ENCODE data around the gene MGST3. TPM values are rescaled to one million over a fixed set of nuclear protein-coding genes. Genes with fewer than 3 reads are reported as not detected.
"Not testable (repeated sequence)": the region's sequence is repeated elsewhere in the genome, so short reads cannot be mapped to it uniquely, and the experiment has no call there.

The MGST3 gene
- total and polyA plus RNA-seq, 2 experiments from 2014 or later, result 84.5 to 262 TPM

DNA sequence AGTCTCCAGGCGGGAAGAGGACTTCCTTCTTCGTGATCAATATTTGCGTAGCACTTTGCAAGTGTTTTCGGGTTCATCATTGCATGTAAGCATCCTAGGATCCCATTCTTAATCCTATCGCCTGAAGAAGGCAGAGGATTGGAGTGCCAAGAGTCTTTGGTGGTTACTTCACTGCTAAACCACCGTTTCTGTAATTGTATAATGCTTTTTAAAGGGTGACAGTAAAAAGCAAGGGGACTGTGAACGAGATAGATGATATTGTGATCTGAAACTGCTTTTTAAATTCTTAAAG is 67.7 kb downstream of the MGST3 start:
- Mint-ChIP-seq H3K27ac (peak overlapping the region; percentile 82), H3K36me3 (ENCODE audit: low read depth) (peaks cover 12% of the 10 kb centered on the region; the same call in 2 of the 3 replicates), H3K4me1 (peaks cover 8% of the 10 kb centered on the region), H3K9me3 (0 out of 3 replicates have a peak, but pooled peaks cover 4% of the 10 kb centered on the region), H3K27me3 (ENCODE audit: insufficient read depth, low read depth, poor library complexity) (peaks cover 3% of the 10 kb centered on the region), H3K4me3 (peak overlapping the region; percentile 96)
- Histone ChIP-seq H3K9me2 (ENCODE audit: insufficient read depth) (no peaks in the 10 kb centered on the region), H3K4me2 (peak overlapping the region; percentile 83), H3F3A (replicated peaks; ENCODE audit: low read depth) (peaks cover 5% of the 10 kb centered on the region), H3K4me1 (ENCODE audit: insufficient read depth) (peaks cover 8% of the 10 kb centered on the region; the same call in 1 of the 2 replicates), H3K27me3 (ENCODE audit: insufficient read depth) (no peaks in the 10 kb centered on the region), H3K4me3 (peak overlapping the region; percentile 98), H3K79me2 (replicated peaks; ENCODE audit: insufficient read depth) (peaks cover 40% of the 10 kb centered on the region), H3K36me3 (ENCODE audit: insufficient read depth) (peaks cover 6% of the 10 kb centered on the region), H4K20me1 (replicated peaks; ENCODE audit: insufficient read depth) (no peaks in the 10 kb centered on the region; the same call in 1 of the 2 replicates), H3K27ac (ENCODE audit: low read depth) (peak overlapping the region; percentile 93), H2AFZ (peak overlapping the region; percentile 96)
- DNase-seq (ENCODE audit: low spot score) (no peak), ATAC-seq (no peak)
- TF ChIP-seq JUNB (IDR thresholded peaks at IDR 0.05; ENCODE audit: unreplicated experiment), result no peak
- no peak for TF ChIP-seq CREB1 (CRISPR knock-in tag; IDR thresholded peaks at IDR 0.05; ENCODE audit: low read depth)
- peak; percentile 93 for TF ChIP-seq POLR2AphosphoS5 (IDR thresholded peaks at IDR 0.05; ENCODE audit: low read depth)

DNA sequence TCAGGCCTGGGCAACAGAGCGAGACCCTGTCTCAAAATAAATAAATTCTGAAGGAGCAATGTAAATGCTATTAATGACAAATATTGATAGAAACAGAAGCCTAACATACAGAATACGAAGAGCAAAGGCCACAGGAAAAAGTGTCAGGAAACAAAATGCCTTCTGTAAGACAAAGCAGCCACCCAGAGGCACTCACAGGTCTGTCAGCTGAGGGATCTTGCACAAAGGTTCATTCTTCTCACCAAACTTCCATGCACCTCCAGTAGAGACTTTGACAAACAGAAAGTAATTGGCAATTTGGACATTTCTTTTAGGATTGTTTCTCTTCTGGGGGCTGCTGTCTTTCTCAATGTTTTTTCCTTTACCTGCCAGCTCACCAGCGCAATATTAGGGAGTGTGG is 68.5 kb downstream of the MGST3 start:
- H3K27ac ChIP-seq (ENCODE audit: low read depth), result no peak overlapping the region
- peaks cover 5% of the 10 kb centered on the region for H3F3A ChIP-seq (replicated peaks; ENCODE audit: low read depth)
- no peak for DNase-seq (ENCODE audit: low spot score)
- H3K4me2 ChIP-seq, result no peak overlapping the region
- H3K9me2 ChIP-seq (ENCODE audit: insufficient read depth), result no peaks in the 10 kb centered on the region
- H3K4me1 ChIP-seq (ENCODE audit: insufficient read depth), result peaks cover 8% of the 10 kb centered on the region; the same call in 1 of the 2 replicates
- Mint-ChIP-seq H3K27me3 (ENCODE audit: insufficient read depth, low read depth, poor library complexity) (peaks cover 3% of the 10 kb centered on the region), H3K9me3 (no peaks in the 10 kb centered on the region), H3K36me3 (ENCODE audit: low read depth) (peaks cover 3% of the 10 kb centered on the region; the same call in 2 of the 3 replicates), H3K4me3 (no peak overlapping the region; the same call in 2 of the 3 replicates), H3K27ac (no peak overlapping the region), H3K4me1 (peaks cover 8% of the 10 kb centered on the region)
- no peaks in the 10 kb centered on the region for H3K27me3 ChIP-seq (ENCODE audit: insufficient read depth)
- TF ChIP-seq, protein P1, sequence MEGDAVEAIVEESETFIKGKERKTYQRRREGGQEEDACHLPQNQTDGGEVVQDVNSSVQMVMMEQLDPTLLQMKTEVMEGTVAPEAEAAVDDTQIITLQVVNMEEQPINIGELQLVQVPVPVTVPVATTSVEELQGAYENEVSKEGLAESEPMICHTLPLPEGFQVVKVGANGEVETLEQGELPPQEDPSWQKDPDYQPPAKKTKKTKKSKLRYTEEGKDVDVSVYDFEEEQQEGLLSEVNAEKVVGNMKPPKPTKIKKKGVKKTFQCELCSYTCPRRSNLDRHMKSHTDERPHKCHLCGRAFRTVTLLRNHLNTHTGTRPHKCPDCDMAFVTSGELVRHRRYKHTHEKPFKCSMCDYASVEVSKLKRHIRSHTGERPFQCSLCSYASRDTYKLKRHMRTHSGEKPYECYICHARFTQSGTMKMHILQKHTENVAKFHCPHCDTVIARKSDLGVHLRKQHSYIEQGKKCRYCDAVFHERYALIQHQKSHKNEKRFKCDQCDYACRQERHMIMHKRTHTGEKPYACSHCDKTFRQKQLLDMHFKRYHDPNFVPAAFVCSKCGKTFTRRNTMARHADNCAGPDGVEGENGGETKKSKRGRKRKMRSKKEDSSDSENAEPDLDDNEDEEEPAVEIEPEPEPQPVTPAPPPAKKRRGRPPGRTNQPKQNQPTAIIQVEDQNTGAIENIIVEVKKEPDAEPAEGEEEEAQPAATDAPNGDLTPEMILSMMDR (conservative IDR thresholded peaks at IDR 0.05; ENCODE audit: low read depth in 2 of 2), result no peak
- TF ChIP-seq CREB1 (CRISPR knock-in tag; IDR thresholded peaks at IDR 0.05; ENCODE audit: low read depth) (no peak), JUNB (IDR thresholded peaks at IDR 0.05; ENCODE audit: unreplicated experiment) (no peak), STAT1 (IDR thresholded peaks at IDR 0.05; ENCODE audit: unreplicated experiment) (no peak)
- TF ChIP-seq, protein P2, sequence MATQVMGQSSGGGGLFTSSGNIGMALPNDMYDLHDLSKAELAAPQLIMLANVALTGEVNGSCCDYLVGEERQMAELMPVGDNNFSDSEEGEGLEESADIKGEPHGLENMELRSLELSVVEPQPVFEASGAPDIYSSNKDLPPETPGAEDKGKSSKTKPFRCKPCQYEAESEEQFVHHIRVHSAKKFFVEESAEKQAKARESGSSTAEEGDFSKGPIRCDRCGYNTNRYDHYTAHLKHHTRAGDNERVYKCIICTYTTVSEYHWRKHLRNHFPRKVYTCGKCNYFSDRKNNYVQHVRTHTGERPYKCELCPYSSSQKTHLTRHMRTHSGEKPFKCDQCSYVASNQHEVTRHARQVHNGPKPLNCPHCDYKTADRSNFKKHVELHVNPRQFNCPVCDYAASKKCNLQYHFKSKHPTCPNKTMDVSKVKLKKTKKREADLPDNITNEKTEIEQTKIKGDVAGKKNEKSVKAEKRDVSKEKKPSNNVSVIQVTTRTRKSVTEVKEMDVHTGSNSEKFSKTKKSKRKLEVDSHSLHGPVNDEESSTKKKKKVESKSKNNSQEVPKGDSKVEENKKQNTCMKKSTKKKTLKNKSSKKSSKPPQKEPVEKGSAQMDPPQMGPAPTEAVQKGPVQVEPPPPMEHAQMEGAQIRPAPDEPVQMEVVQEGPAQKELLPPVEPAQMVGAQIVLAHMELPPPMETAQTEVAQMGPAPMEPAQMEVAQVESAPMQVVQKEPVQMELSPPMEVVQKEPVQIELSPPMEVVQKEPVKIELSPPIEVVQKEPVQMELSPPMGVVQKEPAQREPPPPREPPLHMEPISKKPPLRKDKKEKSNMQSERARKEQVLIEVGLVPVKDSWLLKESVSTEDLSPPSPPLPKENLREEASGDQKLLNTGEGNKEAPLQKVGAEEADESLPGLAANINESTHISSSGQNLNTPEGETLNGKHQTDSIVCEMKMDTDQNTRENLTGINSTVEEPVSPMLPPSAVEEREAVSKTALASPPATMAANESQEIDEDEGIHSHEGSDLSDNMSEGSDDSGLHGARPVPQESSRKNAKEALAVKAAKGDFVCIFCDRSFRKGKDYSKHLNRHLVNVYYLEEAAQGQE (IDR thresholded peaks at IDR 0.05; ENCODE audit: unreplicated experiment), result no peak
- no peaks in the 10 kb centered on the region for H3K36me3 ChIP-seq (ENCODE audit: insufficient read depth)
- no peaks in the 10 kb centered on the region for H4K20me1 ChIP-seq (replicated peaks; ENCODE audit: insufficient read depth)
- no peak overlapping the region for H2AFZ ChIP-seq
- H3K4me3 ChIP-seq, result no peak overlapping the region
- peaks cover 31% of the 10 kb centered on the region for H3K79me2 ChIP-seq (replicated peaks; ENCODE audit: insufficient read depth)
- no peak for ATAC-seq

DNA sequence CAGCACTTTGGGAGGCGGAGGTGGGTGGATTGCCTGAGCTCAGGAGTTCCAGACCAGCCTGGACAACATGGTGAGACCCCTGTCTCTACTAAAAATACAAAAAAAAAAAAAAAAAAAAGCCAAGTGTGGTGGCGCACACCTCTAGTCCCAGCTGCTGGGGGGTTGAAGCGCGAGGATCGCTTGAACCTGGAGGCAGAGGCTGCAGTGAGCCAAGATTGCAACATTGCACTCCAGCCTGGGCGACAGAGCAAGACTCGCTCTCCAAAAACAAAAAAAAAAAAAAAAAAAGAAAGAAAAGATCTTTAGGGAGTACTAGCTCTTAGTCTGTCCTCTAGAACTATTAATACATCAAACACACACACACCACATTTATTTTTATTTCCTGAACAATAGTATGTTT is 70.9 kb downstream of the MGST3 start:
- not testable (repeated sequence) for H3K27me3 ChIP-seq (ENCODE audit: insufficient read depth); H3K27ac ChIP-seq (ENCODE audit: low read depth); H3K4me1 ChIP-seq (ENCODE audit: insufficient read depth); H3K4me2 ChIP-seq; H3K4me1 Mint-ChIP-seq; H3K36me3 ChIP-seq (ENCODE audit: insufficient read depth); H4K20me1 ChIP-seq (replicated peaks; ENCODE audit: insufficient read depth); H3K9me2 ChIP-seq (ENCODE audit: insufficient read depth); H2AFZ ChIP-seq; H3F3A ChIP-seq (replicated peaks; ENCODE audit: low read depth); H3K4me3 Mint-ChIP-seq; H3K9me3 Mint-ChIP-seq; ATAC-seq; H3K36me3 Mint-ChIP-seq (ENCODE audit: low read depth); H3K27ac Mint-ChIP-seq; DNase-seq (ENCODE audit: low spot score); H3K4me3 ChIP-seq; H3K79me2 ChIP-seq (replicated peaks; ENCODE audit: insufficient read depth); H3K27me3 Mint-ChIP-seq (ENCODE audit: insufficient read depth, low read depth, poor library complexity)
